ENCODE results near the gene FHOD1. TPM values are rescaled to one million over a fixed set of nuclear protein-coding genes. Genes with fewer than 3 reads are reported as not detected.

FHOD1 gene
- total and polyA plus RNA-seq, 10 of the 15 experiments (the other 5 are each of a cell fraction or from before 2014, with no cell fraction given): 8.9 to 65.7 (median 18.1) TPM

DNA sequence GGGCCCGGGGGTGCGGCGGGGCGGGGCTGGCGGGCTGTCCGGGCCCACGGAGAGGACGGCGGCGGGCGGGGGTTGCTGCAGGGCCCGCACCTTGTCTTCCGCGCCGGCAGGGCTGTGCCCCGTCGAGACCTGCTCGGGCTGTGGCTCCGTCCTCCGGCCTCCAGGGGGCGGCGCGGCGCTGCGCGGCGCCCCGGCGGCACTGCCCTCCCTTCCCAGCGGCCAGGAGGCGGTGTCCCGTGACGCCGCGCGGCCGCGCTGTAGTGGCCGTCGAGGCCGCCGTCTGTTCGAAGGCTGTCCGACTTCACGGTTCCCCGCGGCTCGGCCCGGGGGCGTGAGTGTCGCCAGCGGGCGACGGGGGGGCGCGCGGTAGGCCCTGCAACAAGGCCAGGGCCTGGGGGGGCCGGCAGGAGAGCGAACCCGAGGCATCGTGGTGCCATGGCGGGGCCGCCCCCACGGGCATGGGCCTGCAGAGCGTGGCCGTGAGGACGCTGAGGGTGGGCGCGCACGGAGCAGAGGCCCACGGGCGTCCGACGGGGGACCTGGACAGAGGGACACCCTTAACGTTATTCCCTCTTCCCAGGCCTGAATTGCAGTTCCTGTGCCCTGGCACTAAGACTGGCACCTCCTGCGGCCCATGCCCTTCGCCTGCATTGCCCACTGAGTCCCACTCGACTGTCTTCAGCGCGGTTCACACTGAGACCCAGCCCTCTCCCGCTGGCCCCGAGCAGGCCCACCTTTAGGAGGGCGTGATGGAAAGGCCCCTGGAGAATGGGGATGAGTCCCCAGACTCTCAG, 32.2 kb upstream of the FHOD1 start, which contains the start of gene PLEKHG4 (continued):
- TF ChIP-seq SIX5 (IDR thresholded peaks at IDR 0.05; ENCODE audit: low read depth, low read length, severe bottlenecking) (no peak), MYB (IDR thresholded peaks at IDR 0.05; ENCODE audit: borderline replicate concordance, low read depth, low read length) (no peak), MYC (IDR thresholded peaks at IDR 0.05; ENCODE audit: insufficient read depth, insufficient read length, insufficient replicate concordance, low read length, severe bottlenecking) (no peak), IKZF2 (IDR thresholded peaks at IDR 0.05) (no peak), LARP7 (IDR thresholded peaks at IDR 0.05) (peak; percentile 79), ZSCAN29 (IDR thresholded peaks at IDR 0.05) (0 out of 2 replicates have a peak, but pooled peaks have one; percentile 22), PAX5 (IDR thresholded peaks at IDR 0.05; ENCODE audit: borderline replicate concordance, low read depth, low read length) (peak; percentile 87), SREBF1 (IDR thresholded peaks at IDR 0.05; ENCODE audit: low read length) (no peak), TAF1 (IDR thresholded peaks at IDR 0.05; ENCODE audit: borderline replicate concordance, low read depth, low read length) (no peak), ZNF217 (IDR thresholded peaks at IDR 0.05) (0 out of 2 replicates have a peak, but pooled peaks have one; percentile 50), NR2F1 (conservative IDR thresholded peaks at IDR 0.05) (peak; percentile 44; the same call in 1 of the 2 replicates), EZH2 (IDR thresholded peaks at IDR 0.05; ENCODE audit: borderline replicate concordance, control insufficient read depth, low read depth, low read length) (no peak), BMI1 (IDR thresholded peaks at IDR 0.05; ENCODE audit: borderline replicate concordance) (no peak), ZNF24 (IDR thresholded peaks at IDR 0.05) (peak; percentile 15; the same call in 1 of the 2 replicates), RAD21 (IDR thresholded peaks at IDR 0.05; ENCODE audit: insufficient read depth, low read depth, low read length) (peak; percentile 82), BACH1 (IDR thresholded peaks at IDR 0.05; ENCODE audit: borderline replicate concordance) (peak; percentile 17; the same call in 1 of the 2 replicates), EP300 (IDR thresholded peaks at IDR 0.05; ENCODE audit: borderline replicate concordance in 1 of 2, control insufficient read depth in 1 of 2, low read depth in 2 of 2, low read length in 2 of 2) (no peak), JUNB (IDR thresholded peaks at IDR 0.05) (no peak), EED (IDR thresholded peaks at IDR 0.05; ENCODE audit: low read depth) (no peak)
- TF ChIP-seq, protein P1, sequence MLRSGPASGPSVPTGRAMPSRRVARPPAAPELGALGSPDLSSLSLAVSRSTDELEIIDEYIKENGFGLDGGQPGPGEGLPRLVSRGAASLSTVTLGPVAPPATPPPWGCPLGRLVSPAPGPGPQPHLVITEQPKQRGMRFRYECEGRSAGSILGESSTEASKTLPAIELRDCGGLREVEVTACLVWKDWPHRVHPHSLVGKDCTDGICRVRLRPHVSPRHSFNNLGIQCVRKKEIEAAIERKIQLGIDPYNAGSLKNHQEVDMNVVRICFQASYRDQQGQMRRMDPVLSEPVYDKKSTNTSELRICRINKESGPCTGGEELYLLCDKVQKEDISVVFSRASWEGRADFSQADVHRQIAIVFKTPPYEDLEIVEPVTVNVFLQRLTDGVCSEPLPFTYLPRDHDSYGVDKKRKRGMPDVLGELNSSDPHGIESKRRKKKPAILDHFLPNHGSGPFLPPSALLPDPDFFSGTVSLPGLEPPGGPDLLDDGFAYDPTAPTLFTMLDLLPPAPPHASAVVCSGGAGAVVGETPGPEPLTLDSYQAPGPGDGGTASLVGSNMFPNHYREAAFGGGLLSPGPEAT (IDR thresholded peaks at IDR 0.05; ENCODE audit: low read depth): no peak
- TF ChIP-seq, protein P2, sequence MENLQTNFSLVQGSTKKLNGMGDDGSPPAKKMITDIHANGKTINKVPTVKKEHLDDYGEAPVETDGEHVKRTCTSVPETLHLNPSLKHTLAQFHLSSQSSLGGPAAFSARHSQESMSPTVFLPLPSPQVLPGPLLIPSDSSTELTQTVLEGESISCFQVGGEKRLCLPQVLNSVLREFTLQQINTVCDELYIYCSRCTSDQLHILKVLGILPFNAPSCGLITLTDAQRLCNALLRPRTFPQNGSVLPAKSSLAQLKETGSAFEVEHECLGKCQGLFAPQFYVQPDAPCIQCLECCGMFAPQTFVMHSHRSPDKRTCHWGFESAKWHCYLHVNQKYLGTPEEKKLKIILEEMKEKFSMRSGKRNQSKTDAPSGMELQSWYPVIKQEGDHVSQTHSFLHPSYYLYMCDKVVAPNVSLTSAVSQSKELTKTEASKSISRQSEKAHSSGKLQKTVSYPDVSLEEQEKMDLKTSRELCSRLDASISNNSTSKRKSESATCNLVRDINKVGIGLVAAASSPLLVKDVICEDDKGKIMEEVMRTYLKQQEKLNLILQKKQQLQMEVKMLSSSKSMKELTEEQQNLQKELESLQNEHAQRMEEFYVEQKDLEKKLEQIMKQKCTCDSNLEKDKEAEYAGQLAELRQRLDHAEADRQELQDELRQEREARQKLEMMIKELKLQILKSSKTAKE (IDR thresholded peaks at IDR 0.05; ENCODE audit: low read depth, poor library complexity, severe bottlenecking): no peak
- TF ChIP-seq, protein P3, sequence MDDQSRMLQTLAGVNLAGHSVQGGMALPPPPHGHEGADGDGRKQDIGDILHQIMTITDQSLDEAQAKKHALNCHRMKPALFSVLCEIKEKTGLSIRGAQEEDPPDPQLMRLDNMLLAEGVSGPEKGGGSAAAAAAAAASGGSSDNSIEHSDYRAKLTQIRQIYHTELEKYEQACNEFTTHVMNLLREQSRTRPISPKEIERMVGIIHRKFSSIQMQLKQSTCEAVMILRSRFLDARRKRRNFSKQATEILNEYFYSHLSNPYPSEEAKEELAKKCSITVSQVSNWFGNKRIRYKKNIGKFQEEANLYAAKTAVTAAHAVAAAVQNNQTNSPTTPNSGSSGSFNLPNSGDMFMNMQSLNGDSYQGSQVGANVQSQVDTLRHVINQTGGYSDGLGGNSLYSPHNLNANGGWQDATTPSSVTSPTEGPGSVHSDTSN (IDR thresholded peaks at IDR 0.05; ENCODE audit: insufficient replicate concordance, low read depth, low read length): no peak
- TF ChIP-seq, protein P4, sequence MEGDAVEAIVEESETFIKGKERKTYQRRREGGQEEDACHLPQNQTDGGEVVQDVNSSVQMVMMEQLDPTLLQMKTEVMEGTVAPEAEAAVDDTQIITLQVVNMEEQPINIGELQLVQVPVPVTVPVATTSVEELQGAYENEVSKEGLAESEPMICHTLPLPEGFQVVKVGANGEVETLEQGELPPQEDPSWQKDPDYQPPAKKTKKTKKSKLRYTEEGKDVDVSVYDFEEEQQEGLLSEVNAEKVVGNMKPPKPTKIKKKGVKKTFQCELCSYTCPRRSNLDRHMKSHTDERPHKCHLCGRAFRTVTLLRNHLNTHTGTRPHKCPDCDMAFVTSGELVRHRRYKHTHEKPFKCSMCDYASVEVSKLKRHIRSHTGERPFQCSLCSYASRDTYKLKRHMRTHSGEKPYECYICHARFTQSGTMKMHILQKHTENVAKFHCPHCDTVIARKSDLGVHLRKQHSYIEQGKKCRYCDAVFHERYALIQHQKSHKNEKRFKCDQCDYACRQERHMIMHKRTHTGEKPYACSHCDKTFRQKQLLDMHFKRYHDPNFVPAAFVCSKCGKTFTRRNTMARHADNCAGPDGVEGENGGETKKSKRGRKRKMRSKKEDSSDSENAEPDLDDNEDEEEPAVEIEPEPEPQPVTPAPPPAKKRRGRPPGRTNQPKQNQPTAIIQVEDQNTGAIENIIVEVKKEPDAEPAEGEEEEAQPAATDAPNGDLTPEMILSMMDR (IDR thresholded peaks at IDR 0.05 in 2 of 3, conservative IDR thresholded peaks at IDR 0.05 in 1 of 3; ENCODE audit: control insufficient read depth in 2 of 3, extremely low read depth in 1 of 3, insufficient read depth in 1 of 3, low read depth in 3 of 3, low read length in 3 of 3): peak; percentile 65 to 87 (median 72); a peak in 5 of 6 replicates

All from GM12878 (cell line).